Right atrium auricular region (tissue), 2 donors: ENCODE data around the gene SPRR2F. TPM values are rescaled to one million over a fixed set of nuclear protein-coding genes. Genes with fewer than 3 reads are reported as not detected.

Experiments used
- DNase-seq: peaks from one replicate; pipeline ENCODE4 v3.0.0-alpha.2; 2019; ENCODE audit warnings: low spot score
- H3K27ac ChIP-seq, 2 donors: fragments of 200-600 bp; sonication (generic); 1 replicate in 1 of 2; 2 replicates in 1 of 2; pipeline ENCODE4 v1.5.1; 2016 to 2019
- H3K27me3 ChIP-seq, 2 donors: fragments of 200-600 bp; sonication (generic); one replicate each; pipeline versions ENCODE4 v1.5.1 to v1.6.0; 2017 to 2019
- H3K36me3 ChIP-seq: fragments of 200-600 bp; sonication (generic); one replicate; pipeline ENCODE4 v1.5.1; 2016
- H3K4me1 ChIP-seq, 2 donors: fragments of 200-600 bp; sonication (generic); one replicate each; pipeline versions ENCODE4 v1.5.1 to v1.6.0; 2017 to 2019
- H3K4me3 ChIP-seq, 2 donors: fragments of 200-600 bp; sonication (generic); 1 replicate in 1 of 2; 2 replicates in 1 of 2; pipeline ENCODE4 v1.5.1; 2017 to 2019; ENCODE audit warnings: mild to moderate bottlenecking in 1 of 2, moderate library complexity in 1 of 2
- H3K9me3 ChIP-seq, 2 donors: fragments of 200-600 bp; sonication (generic); one replicate each; pipeline ENCODE4 v1.5.1; 2019
- total RNA-seq, 2 donors: library from RNA; depleted of rRNA; stranded (reverse); fragments of >200 nt; gene quantifications; one replicate each; pipeline ENCODE4 v1.1.0, GENCODE V29; 2016
- TF ChIP-seq, protein P1 (sequence below), 2 donors: fragments of 200-600 bp; sonication (generic); IDR thresholded peaks; one replicate each; pipeline ENCODE4 v1.5.1; 2019; ENCODE audit warnings: antibody characterized with exemption in 2 of 2

SPRR2F gene, protein sequence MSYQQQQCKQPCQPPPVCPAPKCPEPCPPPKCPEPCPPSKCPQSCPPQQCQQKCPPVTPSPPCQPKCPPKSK
- total RNA-seq: 1 to 10 TPM in 1 of 2 donors, not detected in 1; 2.8 TPM

DNA sequence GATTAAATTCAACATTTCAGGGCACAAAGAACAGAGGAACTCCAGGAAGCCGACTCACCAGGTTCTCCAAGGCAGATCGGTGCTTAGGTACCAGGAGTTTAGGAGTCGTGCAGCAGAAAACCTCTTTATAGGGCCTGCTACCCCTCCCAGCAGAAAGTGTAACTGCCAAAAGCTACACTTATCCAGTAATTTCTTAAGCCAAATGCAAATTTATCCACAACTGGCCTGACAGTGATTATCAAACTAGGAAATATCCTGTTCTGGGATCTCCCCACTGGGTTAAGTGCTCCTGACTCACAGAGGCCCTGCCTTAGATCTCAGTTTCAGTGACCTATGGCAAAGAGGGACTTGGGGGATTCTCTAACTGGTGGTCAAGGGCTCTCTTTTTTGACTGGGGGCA lies at the start of gene SPRR2F:
SPRR2F (minus strand) TSS at position 101 of the 400 bp plus-strand sequence. CDS start 783 bp downstream, outside the sequence.
- H3K27ac ChIP-seq: no peak within 1 kb of the TSS
- no peak for DNase-seq
- no peak within 1 kb of the TSS for H3K4me3 ChIP-seq
- no peaks in the 10 kb centered on the region for H3K36me3 ChIP-seq
- H3K27me3 ChIP-seq: no peaks in the 10 kb centered on the region
- TF ChIP-seq, protein P1, sequence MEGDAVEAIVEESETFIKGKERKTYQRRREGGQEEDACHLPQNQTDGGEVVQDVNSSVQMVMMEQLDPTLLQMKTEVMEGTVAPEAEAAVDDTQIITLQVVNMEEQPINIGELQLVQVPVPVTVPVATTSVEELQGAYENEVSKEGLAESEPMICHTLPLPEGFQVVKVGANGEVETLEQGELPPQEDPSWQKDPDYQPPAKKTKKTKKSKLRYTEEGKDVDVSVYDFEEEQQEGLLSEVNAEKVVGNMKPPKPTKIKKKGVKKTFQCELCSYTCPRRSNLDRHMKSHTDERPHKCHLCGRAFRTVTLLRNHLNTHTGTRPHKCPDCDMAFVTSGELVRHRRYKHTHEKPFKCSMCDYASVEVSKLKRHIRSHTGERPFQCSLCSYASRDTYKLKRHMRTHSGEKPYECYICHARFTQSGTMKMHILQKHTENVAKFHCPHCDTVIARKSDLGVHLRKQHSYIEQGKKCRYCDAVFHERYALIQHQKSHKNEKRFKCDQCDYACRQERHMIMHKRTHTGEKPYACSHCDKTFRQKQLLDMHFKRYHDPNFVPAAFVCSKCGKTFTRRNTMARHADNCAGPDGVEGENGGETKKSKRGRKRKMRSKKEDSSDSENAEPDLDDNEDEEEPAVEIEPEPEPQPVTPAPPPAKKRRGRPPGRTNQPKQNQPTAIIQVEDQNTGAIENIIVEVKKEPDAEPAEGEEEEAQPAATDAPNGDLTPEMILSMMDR (IDR thresholded peaks at IDR 0.05): no peak
- H3K9me3 ChIP-seq: no peaks in the 10 kb centered on the region
- no peaks in the 10 kb centered on the region for H3K4me1 ChIP-seq

GRCh38 chr1:153155541-153155940 lies 42.2 kb upstream of the SPRR2F start:
- H3K27ac ChIP-seq: no peak overlapping the region
- TF ChIP-seq, protein P1 (IDR thresholded peaks at IDR 0.05): no peak
- no peak for DNase-seq
- no peaks in the 10 kb centered on the region for H3K27me3 ChIP-seq
- H3K9me3 ChIP-seq: no peaks in the 10 kb centered on the region
- no peak overlapping the region for H3K4me3 ChIP-seq
- no peaks in the 10 kb centered on the region for H3K36me3 ChIP-seq
- H3K4me1 ChIP-seq: no peaks in the 10 kb centered on the region

DNA sequence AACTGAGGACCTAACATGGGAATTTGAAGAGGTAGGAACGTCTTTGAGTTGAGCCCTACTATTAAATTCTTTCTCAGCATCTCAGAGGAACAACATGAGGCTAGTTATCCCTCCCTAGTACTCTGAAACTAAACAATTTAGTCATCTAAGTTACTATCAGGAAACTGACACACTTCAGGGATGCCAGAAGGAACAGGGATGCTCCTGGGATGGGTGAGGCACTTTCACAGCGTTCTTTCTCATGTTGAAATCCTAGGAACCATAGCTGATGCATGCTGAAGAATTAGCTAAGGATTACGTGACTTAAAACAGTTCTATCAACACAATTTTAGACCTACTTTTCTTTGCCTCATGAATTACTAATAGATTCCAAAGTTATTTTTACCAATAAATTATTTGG lies 39.2 kb upstream of the SPRR2F start:
- DNase-seq: no peak
- Histone ChIP-seq H3K4me3 (no peak overlapping the region), H3K36me3 (no peaks in the 10 kb centered on the region), H3K27ac (no peak overlapping the region), H3K4me1 (no peaks in the 10 kb centered on the region), H3K9me3 (no peaks in the 10 kb centered on the region), H3K27me3 (no peaks in the 10 kb centered on the region)
- TF ChIP-seq, protein P1 (IDR thresholded peaks at IDR 0.05): no peak

GRCh38 chr1:153150846-153151245 lies 37.5 kb upstream of the SPRR2F start, which contains the start of gene SPRR2G:
Gene SPRR2G (minus strand): TSS chr1:153150890. CDS start chr1:153150110, 780 bp downstream.
- no peak within 1 kb of the TSS for H3K4me3 ChIP-seq
- H3K4me1 ChIP-seq: no peaks in the 10 kb centered on the region
- TF ChIP-seq, protein P1 (IDR thresholded peaks at IDR 0.05): no peak
- H3K27ac ChIP-seq: no peak within 1 kb of the TSS
- no peaks in the 10 kb centered on the region for H3K36me3 ChIP-seq
- DNase-seq: no peak
- H3K9me3 ChIP-seq: no peaks in the 10 kb centered on the region
- no peaks in the 10 kb centered on the region for H3K27me3 ChIP-seq

DNA sequence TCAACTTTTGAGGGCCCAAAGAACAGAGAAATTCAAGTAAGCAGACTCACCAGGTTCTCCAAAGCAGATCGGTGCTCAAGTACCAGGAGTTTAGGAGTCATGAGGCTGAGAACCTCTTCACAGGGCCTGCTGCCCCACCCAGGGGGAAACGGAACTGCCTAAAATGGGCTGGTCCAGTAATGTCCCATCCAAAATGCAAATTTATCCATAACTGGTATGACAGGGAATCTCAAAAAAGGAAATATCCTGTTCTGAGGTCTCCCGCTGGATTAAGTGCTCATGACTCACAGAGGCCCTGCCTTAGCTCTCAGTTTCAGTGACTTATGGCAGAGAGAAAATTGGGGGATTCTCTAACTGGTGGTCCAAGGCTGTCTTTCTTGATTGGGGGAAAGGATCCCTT lies 28.1 kb upstream of the SPRR2F start:
- TF ChIP-seq, protein P1 (IDR thresholded peaks at IDR 0.05): no peak
- no peaks in the 10 kb centered on the region for H3K4me1 ChIP-seq
- H3K9me3 ChIP-seq: no peaks in the 10 kb centered on the region
- no peak overlapping the region for H3K4me3 ChIP-seq
- H3K27me3 ChIP-seq: no peaks in the 10 kb centered on the region
- no peak overlapping the region for H3K27ac ChIP-seq
- H3K36me3 ChIP-seq: no peaks in the 10 kb centered on the region
- no peak for DNase-seq

GRCh38 chr1:153140484-153140883 lies 27.2 kb upstream of the SPRR2F start:
- no peak for DNase-seq
- Histone ChIP-seq H3K9me3 (no peaks in the 10 kb centered on the region), H3K27ac (no peak overlapping the region), H3K36me3 (no peaks in the 10 kb centered on the region), H3K4me1 (no peaks in the 10 kb centered on the region), H3K27me3 (no peaks in the 10 kb centered on the region), H3K4me3 (no peak overlapping the region)
- TF ChIP-seq, protein P1 (IDR thresholded peaks at IDR 0.05): no peak
